ENCODE measurements around the gene RAB31. TPM values are rescaled to one million over a fixed set of nuclear protein-coding genes. Genes with fewer than 3 reads are reported as not detected.

The RAB31 gene
- total and polyA plus RNA-seq, 2 of the 13 experiments (the other 11 are each of a cell fraction or from before 2014, with no cell fraction given), result 1.1 to 1.7 TPM

GRCh38 chr18:9855681-9856080 is 147.6 kb downstream of the RAB31 start (continued):
- TF ChIP-seq ZFP91 (CRISPR knock-in tag; IDR thresholded peaks at IDR 0.05; ENCODE audit: borderline replicate concordance), result peak; percentile 56; the same call in 1 of the 2 replicates
- 0 out of 2 replicates have a peak, but pooled peaks have one; percentile 19 for TF ChIP-seq SATB2 (CRISPR knock-in tag; IDR thresholded peaks at IDR 0.05)
- no peak for TF ChIP-seq CAMTA2 (CRISPR knock-in tag; IDR thresholded peaks at IDR 0.05; ENCODE audit: borderline replicate concordance)
- no peak for TF ChIP-seq TCF7 (IDR thresholded peaks at IDR 0.05; ENCODE audit: low read depth)
- 0 out of 2 replicates have a peak, but pooled peaks have one; percentile 5 for TF ChIP-seq THAP11 (CRISPR knock-in tag; IDR thresholded peaks at IDR 0.05)
- TF ChIP-seq ARID3A (IDR thresholded peaks at IDR 0.05; ENCODE audit: low read depth, low read length), result no peak
- TF ChIP-seq ZNF609 (CRISPR knock-in tag; IDR thresholded peaks at IDR 0.05; ENCODE audit: borderline replicate concordance), result no peak
- no peak for TF ChIP-seq SAP130 (CRISPR knock-in tag; IDR thresholded peaks at IDR 0.05; ENCODE audit: low read depth)
- TF ChIP-seq ZNF264 (CRISPR knock-in tag; IDR thresholded peaks at IDR 0.05), result no peak
- TF ChIP-seq SKI (IDR thresholded peaks at IDR 0.05; ENCODE audit: partially characterized antibody), result peak; percentile 39
- no peak for TF ChIP-seq ZNF512B (CRISPR knock-in tag; IDR thresholded peaks at IDR 0.05; ENCODE audit: borderline replicate concordance)
- no peak for TF ChIP-seq HBP1 (CRISPR knock-in tag; IDR thresholded peaks at IDR 0.05; ENCODE audit: low read depth)
- TF ChIP-seq E2F1 (CRISPR knock-in tag; IDR thresholded peaks at IDR 0.05), result no peak
- TF ChIP-seq ZFP41 (CRISPR knock-in tag; IDR thresholded peaks at IDR 0.05; ENCODE audit: borderline replicate concordance), result no peak
- peak; percentile 1; the same call in 1 of the 2 replicates for TF ChIP-seq FOSL1 (CRISPR knock-in tag; IDR thresholded peaks at IDR 0.05; ENCODE audit: borderline replicate concordance)
